EH (cell line): ENCODE data around the gene PEX11G.
A peak's percentile ranks its signal among the peaks of the same experiment; 100 is the strongest.

ENCODE experiments used
- DNase-seq: peaks from one replicate; pipeline ENCODE4 v3.0.0-alpha.2; 2015; ENCODE audit warnings: low read depth

The PEX11G gene

DNA sequence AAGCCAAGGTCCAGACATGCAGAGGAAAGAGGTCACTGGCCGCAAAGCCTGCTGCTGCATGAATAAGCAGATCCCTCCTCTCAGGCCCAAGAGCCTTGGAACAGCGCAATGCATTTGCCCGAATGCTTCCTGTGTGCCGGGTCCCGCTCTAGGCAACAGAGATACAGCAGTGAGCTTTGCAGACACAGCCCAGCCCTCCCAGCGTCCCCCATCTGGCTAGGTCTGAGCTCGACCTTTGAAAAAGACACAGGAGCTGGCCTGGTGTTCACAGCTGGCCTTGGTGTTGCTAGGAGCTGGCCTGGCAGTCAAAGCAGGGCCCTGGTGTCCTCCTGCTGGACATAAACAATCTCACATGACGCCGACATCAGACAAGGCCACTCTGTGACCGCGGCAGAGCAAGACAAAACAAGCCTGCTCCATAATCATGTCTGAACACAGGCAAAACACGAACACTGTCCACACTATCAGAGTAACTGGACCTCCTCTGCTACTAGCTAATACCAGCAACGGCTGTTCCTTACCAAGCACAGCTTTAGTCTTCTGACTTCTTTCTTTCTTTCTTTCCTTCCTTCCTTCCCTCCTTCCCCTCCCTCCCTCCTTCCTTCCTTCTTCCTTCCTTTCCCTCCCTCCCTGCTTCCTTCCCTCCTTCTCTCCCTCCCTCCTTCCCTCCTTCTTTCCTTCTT is 5.7 kb upstream of the PEX11G start:
- DNase-seq, result peak; percentile 47

DNA sequence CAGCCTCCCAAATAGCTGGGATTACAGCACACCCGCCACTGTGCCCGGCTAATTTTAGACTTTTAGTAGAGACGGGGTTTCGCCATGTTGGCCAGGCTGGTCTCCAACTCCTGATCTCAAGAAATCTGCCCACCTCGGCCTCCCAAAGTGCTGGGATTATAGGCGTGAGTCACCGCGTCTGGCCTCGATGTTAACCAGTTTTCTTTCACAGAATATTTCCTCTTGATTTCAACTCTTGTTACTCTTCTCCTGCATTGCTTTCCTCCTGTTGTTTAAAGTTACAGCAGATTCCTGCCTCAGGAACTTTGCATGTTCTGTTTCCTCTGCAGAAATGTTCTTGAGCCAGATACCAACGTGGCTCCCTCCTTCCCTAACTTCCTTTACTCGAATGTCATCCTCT is 3.7 kb upstream of the PEX11G start:
- DNase-seq, result no peak

DNA sequence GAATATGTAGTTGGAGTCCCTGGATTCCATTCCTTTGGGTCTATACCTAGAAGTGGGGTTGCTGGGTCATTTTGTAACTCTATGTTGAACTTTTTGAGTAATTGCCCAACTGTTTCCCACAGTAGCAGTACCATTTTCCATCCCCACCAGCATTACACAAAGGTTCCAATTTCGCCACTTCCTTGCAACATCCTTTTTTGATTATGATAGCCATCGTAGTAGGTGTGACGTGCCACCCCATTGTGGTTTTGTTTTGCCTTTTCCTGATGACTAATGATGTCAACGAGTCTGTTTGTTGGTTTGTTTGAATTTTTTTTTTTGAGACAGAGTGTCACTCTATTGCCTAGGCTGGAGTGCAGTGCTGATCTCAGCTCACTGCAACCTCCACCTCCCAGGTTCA is 3.3 kb upstream of the PEX11G start:
- peak; percentile 54 for DNase-seq

- DNase-seq, result no peak
Measured at GRCh38 chr19:7489609-7490044, 792 bp upstream of the PEX11G start.

GRCh38 chr19:7486923-7487322 is 1.9 kb downstream of the PEX11G start:
- DNase-seq, result no peak

DNA sequence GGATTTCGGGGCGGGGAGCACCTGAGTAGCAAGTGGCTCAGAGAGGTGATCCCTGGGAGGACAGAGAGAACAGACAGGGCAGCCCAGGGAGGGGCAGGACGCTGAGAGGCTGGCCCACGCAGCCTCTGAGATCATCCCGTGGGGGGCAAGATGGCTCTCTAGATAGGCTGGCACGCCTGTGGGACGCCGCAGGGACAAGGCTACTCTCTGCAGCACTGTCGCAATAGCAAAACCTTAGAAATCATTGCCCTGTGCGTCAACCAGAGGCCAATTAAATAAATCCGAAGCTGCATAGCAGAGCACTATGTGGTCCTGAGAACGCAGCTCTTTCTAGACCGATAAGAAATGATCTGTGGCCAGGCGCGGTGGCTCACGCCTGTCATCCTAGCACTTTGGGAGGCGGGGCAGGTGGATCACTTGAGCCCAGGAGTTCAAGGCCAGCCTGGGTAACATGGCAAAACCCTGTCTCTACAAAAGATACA is 5.1 kb downstream of the PEX11G start:
- peak; percentile 82 for DNase-seq

- DNase-seq, result peak; percentile 35
Measured at GRCh38 chr19:7482584-7483439, 6.0 kb downstream of the PEX11G start.

DNA sequence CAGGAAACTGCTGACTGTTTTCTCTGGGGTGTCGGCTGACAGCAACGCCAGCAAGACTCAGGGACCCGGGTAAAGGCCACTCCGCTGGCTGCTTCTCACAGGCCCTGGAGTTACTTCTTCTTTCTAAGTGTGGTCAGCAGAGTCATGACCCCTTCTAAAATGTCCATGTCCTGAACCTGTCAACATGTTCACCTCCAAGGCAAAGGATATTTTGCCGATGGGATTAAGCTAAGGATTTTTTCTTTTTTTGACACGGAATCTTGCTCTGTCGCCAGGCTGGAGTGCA is 7.9 kb downstream of the PEX11G start:
- no peak for DNase-seq

GRCh38 chr19:7480222-7480969 is 8.4 kb downstream of the PEX11G start:
- DNase-seq, result no peak

DNA sequence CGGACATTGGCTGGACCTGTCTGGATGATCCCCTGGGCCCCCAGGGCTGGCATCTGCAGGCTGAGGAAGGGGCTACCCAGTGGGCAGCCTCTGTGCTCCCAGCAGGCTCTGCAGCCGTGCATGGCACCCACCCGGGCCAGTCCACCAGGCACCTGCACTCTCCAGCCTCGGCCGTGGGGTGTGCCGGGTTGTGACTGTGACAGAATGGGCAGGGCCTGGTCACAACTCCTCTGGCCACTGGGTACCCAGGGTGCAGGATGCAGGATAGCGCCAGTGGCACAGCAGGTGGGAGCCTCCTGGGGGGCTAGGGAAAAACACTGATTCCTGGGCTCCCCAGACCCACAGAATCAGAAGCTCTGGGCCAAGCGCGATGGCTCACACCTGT is 10.0 kb downstream of the PEX11G start:
- no peak for DNase-seq

- no peak for DNase-seq
Measured at GRCh38 chr19:7478173-7478842, 10.5 kb downstream of the PEX11G start.

GRCh38 chr19:7477758-7478157 is 11.1 kb downstream of the PEX11G start:
- DNase-seq, result no peak

- no peak for DNase-seq
Measured at GRCh38 chr19:7476777-7477494, 11.9 kb downstream of the PEX11G start.

GRCh38 chr19:7476241-7476640 is 12.6 kb downstream of the PEX11G start:
- no peak for DNase-seq

GRCh38 chr19:7475665-7476064 is 13.2 kb downstream of the PEX11G start:
- no peak for DNase-seq

- no peak for DNase-seq
Measured at GRCh38 chr19:7471696-7472615, 16.9 kb downstream of the PEX11G start.

- DNase-seq, result no peak
Measured at GRCh38 chr19:7470540-7471305, 18.1 kb downstream of the PEX11G start.

- DNase-seq, result no peak
Measured at GRCh38 chr19:7469669-7470285, 19.1 kb downstream of the PEX11G start.

GRCh38 chr19:7468840-7469239 is 20.0 kb downstream of the PEX11G start:
- no peak for DNase-seq
